ENCODE measurements around the gene GTF2E1. TPM values are rescaled to one million over a fixed set of nuclear protein-coding genes. Genes with fewer than 3 reads are reported as not detected.
A peak's percentile ranks its signal among the peaks of the same experiment; 100 is the strongest.

GTF2E1 gene
- total and polyA plus RNA-seq, 10 of the 15 experiments (the other 5 are each of a cell fraction or from before 2014, with no cell fraction given), result 9.2 to 24.9 (median 16.2) TPM

DNA sequence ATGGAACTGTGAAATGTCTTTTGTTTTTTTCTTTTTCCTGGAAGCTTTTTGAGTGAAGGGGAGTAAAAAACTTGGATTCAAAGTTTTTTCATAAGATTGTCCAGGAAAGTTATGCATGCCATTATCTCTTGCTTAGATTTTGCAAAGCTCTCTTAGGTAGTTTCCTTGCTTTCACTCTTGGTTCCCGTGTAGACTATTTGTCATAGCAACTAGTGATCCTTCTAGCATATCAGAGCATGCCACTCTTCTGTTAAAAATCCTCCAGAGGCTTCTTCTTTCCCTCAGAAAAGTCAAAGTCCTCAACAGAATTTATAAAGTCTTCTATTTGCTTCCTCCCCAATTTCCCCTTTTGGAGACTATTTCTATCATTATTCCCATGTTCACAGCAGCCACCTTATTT, 21.1 kb downstream of the GTF2E1 start (continued):
- TF ChIP-seq, protein P1, sequence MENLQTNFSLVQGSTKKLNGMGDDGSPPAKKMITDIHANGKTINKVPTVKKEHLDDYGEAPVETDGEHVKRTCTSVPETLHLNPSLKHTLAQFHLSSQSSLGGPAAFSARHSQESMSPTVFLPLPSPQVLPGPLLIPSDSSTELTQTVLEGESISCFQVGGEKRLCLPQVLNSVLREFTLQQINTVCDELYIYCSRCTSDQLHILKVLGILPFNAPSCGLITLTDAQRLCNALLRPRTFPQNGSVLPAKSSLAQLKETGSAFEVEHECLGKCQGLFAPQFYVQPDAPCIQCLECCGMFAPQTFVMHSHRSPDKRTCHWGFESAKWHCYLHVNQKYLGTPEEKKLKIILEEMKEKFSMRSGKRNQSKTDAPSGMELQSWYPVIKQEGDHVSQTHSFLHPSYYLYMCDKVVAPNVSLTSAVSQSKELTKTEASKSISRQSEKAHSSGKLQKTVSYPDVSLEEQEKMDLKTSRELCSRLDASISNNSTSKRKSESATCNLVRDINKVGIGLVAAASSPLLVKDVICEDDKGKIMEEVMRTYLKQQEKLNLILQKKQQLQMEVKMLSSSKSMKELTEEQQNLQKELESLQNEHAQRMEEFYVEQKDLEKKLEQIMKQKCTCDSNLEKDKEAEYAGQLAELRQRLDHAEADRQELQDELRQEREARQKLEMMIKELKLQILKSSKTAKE (IDR thresholded peaks at IDR 0.05; ENCODE audit: low read depth, poor library complexity, severe bottlenecking), result no peak
- TF ChIP-seq RFX5 (IDR thresholded peaks at IDR 0.05; ENCODE audit: low read depth, low read length) (peak; percentile 96), RAD51 (IDR thresholded peaks at IDR 0.05) (no peak), CBX3 (IDR thresholded peaks at IDR 0.05; ENCODE audit: borderline replicate concordance, low read depth) (no peak), KLF5 (IDR thresholded peaks at IDR 0.05; ENCODE audit: partially characterized antibody) (no peak), BMI1 (IDR thresholded peaks at IDR 0.05; ENCODE audit: borderline replicate concordance) (peak; percentile 23; the same call in 1 of the 2 replicates), SMC3 (IDR thresholded peaks at IDR 0.05; ENCODE audit: borderline replicate concordance, low read length) (no peak), YBX1 (IDR thresholded peaks at IDR 0.05) (no peak), RAD21 (IDR thresholded peaks at IDR 0.05; ENCODE audit: insufficient read depth, low read depth, low read length) (no peak), GABPA (IDR thresholded peaks at IDR 0.05; ENCODE audit: low read depth) (no peak), SUZ12 (IDR thresholded peaks at IDR 0.05; ENCODE audit: unreplicated experiment) (no peak), CREB1 (IDR thresholded peaks at IDR 0.05; ENCODE audit: low read depth) (peak; percentile 85), ZNF274 (IDR thresholded peaks at IDR 0.05; ENCODE audit: insufficient read depth, insufficient read length) (no peak), PAX8 (IDR thresholded peaks at IDR 0.05) (no peak; the same call in 1 of the 2 replicates), NBN (IDR thresholded peaks at IDR 0.05) (no peak), SREBF2 (IDR thresholded peaks at IDR 0.05; ENCODE audit: low read length) (no peak), SRF (IDR thresholded peaks at IDR 0.05; ENCODE audit: low read depth in 2 of 2, low read length in 2 of 2) (no peak)
- TF ChIP-seq, protein P2, sequence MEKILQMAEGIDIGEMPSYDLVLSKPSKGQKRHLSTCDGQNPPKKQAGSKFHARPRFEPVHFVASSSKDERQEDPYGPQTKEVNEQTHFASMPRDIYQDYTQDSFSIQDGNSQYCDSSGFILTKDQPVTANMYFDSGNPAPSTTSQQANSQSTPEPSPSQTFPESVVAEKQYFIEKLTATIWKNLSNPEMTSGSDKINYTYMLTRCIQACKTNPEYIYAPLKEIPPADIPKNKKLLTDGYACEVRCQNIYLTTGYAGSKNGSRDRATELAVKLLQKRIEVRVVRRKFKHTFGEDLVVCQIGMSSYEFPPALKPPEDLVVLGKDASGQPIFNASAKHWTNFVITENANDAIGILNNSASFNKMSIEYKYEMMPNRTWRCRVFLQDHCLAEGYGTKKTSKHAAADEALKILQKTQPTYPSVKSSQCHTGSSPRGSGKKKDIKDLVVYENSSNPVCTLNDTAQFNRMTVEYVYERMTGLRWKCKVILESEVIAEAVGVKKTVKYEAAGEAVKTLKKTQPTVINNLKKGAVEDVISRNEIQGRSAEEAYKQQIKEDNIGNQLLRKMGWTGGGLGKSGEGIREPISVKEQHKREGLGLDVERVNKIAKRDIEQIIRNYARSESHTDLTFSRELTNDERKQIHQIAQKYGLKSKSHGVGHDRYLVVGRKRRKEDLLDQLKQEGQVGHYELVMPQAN (conservative IDR thresholded peaks at IDR 0.05), result no peak
- TF ChIP-seq, protein P3, sequence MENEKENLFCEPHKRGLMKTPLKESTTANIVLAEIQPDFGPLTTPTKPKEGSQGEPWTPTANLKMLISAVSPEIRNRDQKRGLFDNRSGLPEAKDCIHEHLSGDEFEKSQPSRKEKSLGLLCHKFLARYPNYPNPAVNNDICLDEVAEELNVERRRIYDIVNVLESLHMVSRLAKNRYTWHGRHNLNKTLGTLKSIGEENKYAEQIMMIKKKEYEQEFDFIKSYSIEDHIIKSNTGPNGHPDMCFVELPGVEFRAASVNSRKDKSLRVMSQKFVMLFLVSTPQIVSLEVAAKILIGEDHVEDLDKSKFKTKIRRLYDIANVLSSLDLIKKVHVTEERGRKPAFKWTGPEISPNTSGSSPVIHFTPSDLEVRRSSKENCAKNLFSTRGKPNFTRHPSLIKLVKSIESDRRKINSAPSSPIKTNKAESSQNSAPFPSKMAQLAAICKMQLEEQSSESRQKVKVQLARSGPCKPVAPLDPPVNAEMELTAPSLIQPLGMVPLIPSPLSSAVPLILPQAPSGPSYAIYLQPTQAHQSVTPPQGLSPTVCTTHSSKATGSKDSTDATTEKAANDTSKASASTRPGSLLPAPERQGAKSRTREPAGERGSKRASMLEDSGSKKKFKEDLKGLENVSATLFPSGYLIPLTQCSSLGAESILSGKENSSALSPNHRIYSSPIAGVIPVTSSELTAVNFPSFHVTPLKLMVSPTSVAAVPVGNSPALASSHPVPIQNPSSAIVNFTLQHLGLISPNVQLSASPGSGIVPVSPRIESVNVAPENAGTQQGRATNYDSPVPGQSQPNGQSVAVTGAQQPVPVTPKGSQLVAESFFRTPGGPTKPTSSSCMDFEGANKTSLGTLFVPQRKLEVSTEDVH (IDR thresholded peaks at IDR 0.05; ENCODE audit: low read depth, partially characterized antibody), result no peak
- TF ChIP-seq, protein P4, sequence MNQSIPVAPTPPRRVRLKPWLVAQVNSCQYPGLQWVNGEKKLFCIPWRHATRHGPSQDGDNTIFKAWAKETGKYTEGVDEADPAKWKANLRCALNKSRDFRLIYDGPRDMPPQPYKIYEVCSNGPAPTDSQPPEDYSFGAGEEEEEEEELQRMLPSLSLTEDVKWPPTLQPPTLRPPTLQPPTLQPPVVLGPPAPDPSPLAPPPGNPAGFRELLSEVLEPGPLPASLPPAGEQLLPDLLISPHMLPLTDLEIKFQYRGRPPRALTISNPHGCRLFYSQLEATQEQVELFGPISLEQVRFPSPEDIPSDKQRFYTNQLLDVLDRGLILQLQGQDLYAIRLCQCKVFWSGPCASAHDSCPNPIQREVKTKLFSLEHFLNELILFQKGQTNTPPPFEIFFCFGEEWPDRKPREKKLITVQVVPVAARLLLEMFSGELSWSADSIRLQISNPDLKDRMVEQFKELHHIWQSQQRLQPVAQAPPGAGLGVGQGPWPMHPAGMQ (IDR thresholded peaks at IDR 0.05; ENCODE audit: borderline replicate concordance), result no peak
- TF ChIP-seq, protein P5, sequence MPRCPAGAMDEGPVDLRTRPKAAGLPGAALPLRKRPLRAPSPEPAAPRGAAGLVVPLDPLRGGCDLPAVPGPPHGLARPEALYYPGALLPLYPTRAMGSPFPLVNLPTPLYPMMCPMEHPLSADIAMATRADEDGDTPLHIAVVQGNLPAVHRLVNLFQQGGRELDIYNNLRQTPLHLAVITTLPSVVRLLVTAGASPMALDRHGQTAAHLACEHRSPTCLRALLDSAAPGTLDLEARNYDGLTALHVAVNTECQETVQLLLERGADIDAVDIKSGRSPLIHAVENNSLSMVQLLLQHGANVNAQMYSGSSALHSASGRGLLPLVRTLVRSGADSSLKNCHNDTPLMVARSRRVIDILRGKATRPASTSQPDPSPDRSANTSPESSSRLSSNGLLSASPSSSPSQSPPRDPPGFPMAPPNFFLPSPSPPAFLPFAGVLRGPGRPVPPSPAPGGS (IDR thresholded peaks at IDR 0.05; ENCODE audit: borderline replicate concordance, insufficient read depth, low read depth, low read length, poor library complexity, severe bottlenecking), result no peak
